Keratinocyte (primary cell): ENCODE results near the gene NAA16.

Experiments used
- EZH2 ChIP-seq: IDR thresholded peaks from one replicate; pipeline ENCODE4 v1.6.1; 2012; ENCODE audit warnings: inconsistent platforms, mild to moderate bottlenecking, low read length, moderate library complexity
- TF ChIP-seq, protein P1 (sequence below), 3 experiments: IDR thresholded peaks in 1 of 3; conservative IDR thresholded peaks in 1 of 3; optimal IDR thresholded peaks in 1 of 3; 2 replicates in 2 of 3; 3 replicates in 1 of 3; pipeline versions ENCODE3 to v1.5.1; 2011; ENCODE audit warnings: low read length in 3 of 3, mild to moderate bottlenecking in 3 of 3, moderate library complexity in 2 of 3, control low read depth in 1 of 3, inconsistent platforms in 1 of 3; ENCODE audit not compliant: insufficient read depth in 2 of 3; ENCODE audit errors: extremely low read depth in 1 of 3

DNA sequence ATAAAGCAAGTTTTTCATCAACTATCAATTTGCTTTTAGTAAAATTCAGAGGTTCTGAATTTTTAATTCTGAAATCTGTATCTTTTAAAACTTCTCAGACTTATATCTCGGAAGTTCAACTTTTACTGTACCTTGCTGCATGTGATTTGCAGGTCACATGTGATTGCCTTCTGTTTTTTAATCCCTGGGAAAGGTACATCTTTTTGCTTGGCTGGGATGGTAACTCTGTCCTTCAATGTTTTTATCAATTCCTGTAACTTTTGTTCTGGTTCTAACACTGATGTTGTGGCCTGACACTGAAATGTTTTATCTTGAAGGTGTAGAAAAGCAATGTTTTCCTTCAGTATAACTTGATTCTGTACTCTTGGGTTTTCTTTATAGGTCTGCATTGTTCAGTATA is 16.2 kb upstream of the NAA16 start:
- TF ChIP-seq, protein P1, sequence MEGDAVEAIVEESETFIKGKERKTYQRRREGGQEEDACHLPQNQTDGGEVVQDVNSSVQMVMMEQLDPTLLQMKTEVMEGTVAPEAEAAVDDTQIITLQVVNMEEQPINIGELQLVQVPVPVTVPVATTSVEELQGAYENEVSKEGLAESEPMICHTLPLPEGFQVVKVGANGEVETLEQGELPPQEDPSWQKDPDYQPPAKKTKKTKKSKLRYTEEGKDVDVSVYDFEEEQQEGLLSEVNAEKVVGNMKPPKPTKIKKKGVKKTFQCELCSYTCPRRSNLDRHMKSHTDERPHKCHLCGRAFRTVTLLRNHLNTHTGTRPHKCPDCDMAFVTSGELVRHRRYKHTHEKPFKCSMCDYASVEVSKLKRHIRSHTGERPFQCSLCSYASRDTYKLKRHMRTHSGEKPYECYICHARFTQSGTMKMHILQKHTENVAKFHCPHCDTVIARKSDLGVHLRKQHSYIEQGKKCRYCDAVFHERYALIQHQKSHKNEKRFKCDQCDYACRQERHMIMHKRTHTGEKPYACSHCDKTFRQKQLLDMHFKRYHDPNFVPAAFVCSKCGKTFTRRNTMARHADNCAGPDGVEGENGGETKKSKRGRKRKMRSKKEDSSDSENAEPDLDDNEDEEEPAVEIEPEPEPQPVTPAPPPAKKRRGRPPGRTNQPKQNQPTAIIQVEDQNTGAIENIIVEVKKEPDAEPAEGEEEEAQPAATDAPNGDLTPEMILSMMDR (optimal IDR thresholded peaks at IDR 0.05 in 1 of 3, IDR thresholded peaks at IDR 0.05 in 1 of 3, conservative IDR thresholded peaks at IDR 0.05 in 1 of 3; ENCODE audit: extremely low read depth in 1 of 3, insufficient read depth in 2 of 3, low read length in 3 of 3), result no peak
- no peak for TF ChIP-seq EZH2
